BE2C (cell line): Measurements from ENCODE around the gene OR51F1.
"Not testable (repeated sequence)": the region's sequence is repeated elsewhere in the genome, so short reads cannot be mapped to it uniquely, and the experiment has no call there.

Experiments used
- DNase-seq: peaks from one replicate; pipeline ENCODE4 v3.0.0-alpha.2; 2020
- H3K27me3 ChIP-seq: fragments of 250-450 bp; sonication (Bioruptor Pico); 2 replicates; pipeline ENCODE4 v1.5.1; 2020; ENCODE audit warnings: mild to moderate bottlenecking
- H3K36me3 ChIP-seq: fragments of 250-450 bp; sonication (Bioruptor Pico); 2 replicates; pipeline ENCODE4 v1.5.1; 2020; ENCODE audit warnings: mild to moderate bottlenecking
- H3K4me1 ChIP-seq: fragments of 250-450 bp; sonication (Bioruptor Pico); 2 replicates; pipeline ENCODE4 v1.5.1; 2020
- H3K4me3 ChIP-seq: 2 replicates; pipeline ENCODE4 v1.5.1; 2011; ENCODE audit warnings: low read depth, low read length
- H3K9me3 ChIP-seq: fragments of 250-450 bp; sonication (Bioruptor Pico); 2 replicates; pipeline ENCODE4 v1.5.1; 2020
- CTCF ChIP-seq: IDR thresholded peaks from 2 replicates; pipeline ENCODE4 v1.5.1; 2012; ENCODE audit warnings: mild to moderate bottlenecking, low read depth, low read length

OR51F1 gene

GRCh38 chr11:4748438-4748837 lies 21.3 kb downstream of the OR51F1 start:
- DNase-seq: no peak
- no peaks in the 10 kb centered on the region for H3K4me1 ChIP-seq
- H3K9me3 ChIP-seq: no peaks in the 10 kb centered on the region
- no peaks in the 10 kb centered on the region for H3K36me3 ChIP-seq
- no peak overlapping the region for H3K4me3 ChIP-seq
- TF ChIP-seq CTCF: no peak
- no peaks in the 10 kb centered on the region for H3K27me3 ChIP-seq

GRCh38 chr11:4740735-4741134 lies 29.0 kb downstream of the OR51F1 start:
- Histone ChIP-seq H3K4me3 (no peak overlapping the region), H3K36me3 (no peaks in the 10 kb centered on the region), H3K9me3 (no peaks in the 10 kb centered on the region), H3K27me3 (no peaks in the 10 kb centered on the region), H3K4me1 (no peaks in the 10 kb centered on the region)
- DNase-seq: no peak
- no peak for TF ChIP-seq CTCF

GRCh38 chr11:4727171-4727570 lies 42.6 kb downstream of the OR51F1 start:
- no peak for TF ChIP-seq CTCF
- Histone ChIP-seq H3K36me3 (no peaks in the 10 kb centered on the region), H3K27me3 (no peaks in the 10 kb centered on the region), H3K4me1 (no peaks in the 10 kb centered on the region), H3K4me3 (no peak overlapping the region), H3K9me3 (no peaks in the 10 kb centered on the region)
- DNase-seq: no peak

- H3K27me3 ChIP-seq, H3K9me3 ChIP-seq, H3K36me3 ChIP-seq, DNase-seq, H3K4me1 ChIP-seq, H3K4me3 ChIP-seq: not testable (repeated sequence)
Measured at GRCh38 chr11:4722616-4723534, 46.9 kb downstream of the OR51F1 start.
